HepG2 (cell line): ENCODE results near the gene SPINDOC.

Experiments used
- EZH2 ChIP-seq: conservative IDR thresholded peaks from 2 replicates; pipeline ENCODE4 v1.6.1; 2012; ENCODE audit warnings: mild to moderate bottlenecking, low read depth, low read length, moderate library complexity
- FOXM1 ChIP-seq: sonication (generic); formaldehyde crosslinking; IDR thresholded peaks from 2 replicates; pipeline ENCODE4 v1.5.0; 2020; ENCODE audit warnings: missing genetic modification reagents
- KAT7 ChIP-seq: IDR thresholded peaks from 2 replicates; pipeline ENCODE4 v1.6.1; 2018; ENCODE audit warnings: borderline replicate concordance, missing compliant biosample characterization
- TCF12 ChIP-seq, 2 experiments: fragments of 450-650 bp in 1 of 2; sonication (generic) in 1 of 2; formaldehyde crosslinking in 1 of 2; IDR thresholded peaks; 2 replicates each; pipeline versions ENCODE4 v1.6.1 to v1.8.0; 2017 to 2022; ENCODE audit warnings: antibody characterized with exemption in 1 of 2, mild to moderate bottlenecking in 1 of 2, missing genetic modification reagents in 1 of 2, moderate library complexity in 1 of 2
- ZNF816 ChIP-seq: sonication (generic); formaldehyde crosslinking; IDR thresholded peaks from 2 replicates; pipeline ENCODE4 v1.8.0; 2022; ENCODE audit warnings: missing genetic modification reagents, mild to moderate bottlenecking, borderline replicate concordance
- TF ChIP-seq, protein P1 (sequence below): sonication (generic); formaldehyde crosslinking; IDR thresholded peaks from 2 replicates; pipeline ENCODE4 v1.5.0; 2020; ENCODE audit warnings: mild to moderate bottlenecking, missing genetic modification reagents, moderate library complexity
- TF ChIP-seq, protein P2 (sequence below), 2 experiments: sonication (generic) in 1 of 2; formaldehyde crosslinking in 1 of 2; IDR thresholded peaks; 2 replicates each; pipeline versions ENCODE4 v1.5.1 to v1.6.1; 2011 to 2020; ENCODE audit warnings: borderline replicate concordance in 1 of 2, low read depth in 1 of 2, low read length in 1 of 2, mild to moderate bottlenecking in 1 of 2, missing genetic modification reagents in 1 of 2, moderate library complexity in 1 of 2
- TF ChIP-seq, protein P3 (sequence below): sonication (generic); formaldehyde crosslinking; IDR thresholded peaks from 2 replicates; pipeline ENCODE4 v1.8.1; 2023; ENCODE audit warnings: missing genetic modification reagents, inconsistent platforms, borderline replicate concordance
- TF ChIP-seq, protein P4 (sequence below): IDR thresholded peaks from 2 replicates; pipeline ENCODE4 v1.6.1; 2012; ENCODE audit warnings: inconsistent platforms

DNA sequence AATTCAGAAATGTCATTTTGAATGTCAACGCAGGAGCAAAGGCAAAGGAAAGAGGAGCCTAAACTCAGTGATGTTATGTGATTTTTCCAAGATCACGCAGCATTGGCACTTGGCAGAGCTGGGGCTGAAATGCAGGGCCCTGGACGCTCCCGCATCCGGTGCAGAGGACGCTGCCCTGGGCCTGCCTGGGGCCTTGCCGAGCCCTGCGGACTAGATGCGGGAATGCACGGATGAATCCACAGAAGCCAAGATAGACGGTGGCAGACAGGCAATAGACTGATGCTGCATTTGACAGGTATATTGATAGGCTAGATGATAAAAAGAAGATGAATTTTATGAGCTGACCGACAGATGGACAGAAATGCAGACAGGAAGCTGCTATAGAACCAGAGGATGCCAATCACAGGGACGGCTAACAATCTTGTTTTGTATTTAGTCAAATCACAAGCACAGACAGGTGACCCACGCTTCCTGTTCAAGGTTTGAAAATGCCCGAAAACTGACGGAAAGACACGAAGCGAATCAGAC lies 25.0 kb downstream of the SPINDOC start:
- TF ChIP-seq, protein P1, sequence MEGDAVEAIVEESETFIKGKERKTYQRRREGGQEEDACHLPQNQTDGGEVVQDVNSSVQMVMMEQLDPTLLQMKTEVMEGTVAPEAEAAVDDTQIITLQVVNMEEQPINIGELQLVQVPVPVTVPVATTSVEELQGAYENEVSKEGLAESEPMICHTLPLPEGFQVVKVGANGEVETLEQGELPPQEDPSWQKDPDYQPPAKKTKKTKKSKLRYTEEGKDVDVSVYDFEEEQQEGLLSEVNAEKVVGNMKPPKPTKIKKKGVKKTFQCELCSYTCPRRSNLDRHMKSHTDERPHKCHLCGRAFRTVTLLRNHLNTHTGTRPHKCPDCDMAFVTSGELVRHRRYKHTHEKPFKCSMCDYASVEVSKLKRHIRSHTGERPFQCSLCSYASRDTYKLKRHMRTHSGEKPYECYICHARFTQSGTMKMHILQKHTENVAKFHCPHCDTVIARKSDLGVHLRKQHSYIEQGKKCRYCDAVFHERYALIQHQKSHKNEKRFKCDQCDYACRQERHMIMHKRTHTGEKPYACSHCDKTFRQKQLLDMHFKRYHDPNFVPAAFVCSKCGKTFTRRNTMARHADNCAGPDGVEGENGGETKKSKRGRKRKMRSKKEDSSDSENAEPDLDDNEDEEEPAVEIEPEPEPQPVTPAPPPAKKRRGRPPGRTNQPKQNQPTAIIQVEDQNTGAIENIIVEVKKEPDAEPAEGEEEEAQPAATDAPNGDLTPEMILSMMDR (CRISPR knock-in tag): no peak
- TF ChIP-seq, protein P2, sequence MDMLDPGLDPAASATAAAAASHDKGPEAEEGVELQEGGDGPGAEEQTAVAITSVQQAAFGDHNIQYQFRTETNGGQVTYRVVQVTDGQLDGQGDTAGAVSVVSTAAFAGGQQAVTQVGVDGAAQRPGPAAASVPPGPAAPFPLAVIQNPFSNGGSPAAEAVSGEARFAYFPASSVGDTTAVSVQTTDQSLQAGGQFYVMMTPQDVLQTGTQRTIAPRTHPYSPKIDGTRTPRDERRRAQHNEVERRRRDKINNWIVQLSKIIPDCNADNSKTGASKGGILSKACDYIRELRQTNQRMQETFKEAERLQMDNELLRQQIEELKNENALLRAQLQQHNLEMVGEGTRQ (IDR thresholded peaks at IDR 0.05; ENCODE audit: low read depth, low read length): no peak
- TF ChIP-seq, protein P2 (CRISPR knock-in tag; IDR thresholded peaks at IDR 0.05; ENCODE audit: borderline replicate concordance): no peak
- TF ChIP-seq TCF12 (IDR thresholded peaks at IDR 0.05) (no peak), TCF12 (CRISPR knock-in tag; IDR thresholded peaks at IDR 0.05) (no peak), FOXM1 (CRISPR knock-in tag) (no peak), KAT7 (CRISPR knock-in tag) (no peak), ZNF816 (CRISPR knock-in tag) (no peak), EZH2 (no peak)
- TF ChIP-seq, protein P3, sequence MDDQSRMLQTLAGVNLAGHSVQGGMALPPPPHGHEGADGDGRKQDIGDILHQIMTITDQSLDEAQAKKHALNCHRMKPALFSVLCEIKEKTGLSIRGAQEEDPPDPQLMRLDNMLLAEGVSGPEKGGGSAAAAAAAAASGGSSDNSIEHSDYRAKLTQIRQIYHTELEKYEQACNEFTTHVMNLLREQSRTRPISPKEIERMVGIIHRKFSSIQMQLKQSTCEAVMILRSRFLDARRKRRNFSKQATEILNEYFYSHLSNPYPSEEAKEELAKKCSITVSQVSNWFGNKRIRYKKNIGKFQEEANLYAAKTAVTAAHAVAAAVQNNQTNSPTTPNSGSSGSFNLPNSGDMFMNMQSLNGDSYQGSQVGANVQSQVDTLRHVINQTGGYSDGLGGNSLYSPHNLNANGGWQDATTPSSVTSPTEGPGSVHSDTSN: no peak
- TF ChIP-seq, protein P4, sequence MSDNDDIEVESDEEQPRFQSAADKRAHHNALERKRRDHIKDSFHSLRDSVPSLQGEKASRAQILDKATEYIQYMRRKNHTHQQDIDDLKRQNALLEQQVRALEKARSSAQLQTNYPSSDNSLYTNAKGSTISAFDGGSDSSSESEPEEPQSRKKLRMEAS: no peak; the same call in 1 of the 2 replicates
